Natural killer cell (primary cell): ENCODE data around the gene CORO7. TPM values are rescaled to one million over a fixed set of nuclear protein-coding genes. Genes with fewer than 3 reads are reported as not detected.

ENCODE experiments used
- ATAC-seq, 3 donors: fragments of 150-1000 bp in 2 of 3; fragments of 200-7000 bp in 1 of 3; cut with Tn5 transposase; 1 replicate in 1 of 3; 2 replicates in 2 of 3; pipeline ENCODE4 v1.10.0; 2021; ENCODE audit warnings: mild to moderate bottlenecking in 2 of 3, moderate library complexity in 2 of 3
- DNase-seq, 2 donors: peaks; one replicate each; pipeline versions ENCODE4 v3.0.0 to v3.0.0-alpha.2; 2013 to 2021; ENCODE audit warnings: mixed read lengths in 1 of 2
- H3K27ac ChIP-seq: one replicate; pipeline ENCODE4 v1.5.1; 2013; ENCODE audit warnings: mild to moderate bottlenecking, low read length
- H3K27me3 ChIP-seq: one replicate; pipeline ENCODE4 v1.6.1; 2013; ENCODE audit warnings: low read length; ENCODE audit not compliant: control insufficient read depth, insufficient read depth
- H3K36me3 ChIP-seq: one replicate; pipeline ENCODE4 v1.6.1; 2013; ENCODE audit warnings: low read length; ENCODE audit not compliant: control insufficient read depth, insufficient read depth
- H3K4me1 ChIP-seq: one replicate; pipeline ENCODE4 v1.6.1; 2013; ENCODE audit warnings: low read length; ENCODE audit not compliant: control insufficient read depth, insufficient read depth
- H3K4me3 ChIP-seq: one replicate; pipeline ENCODE4 v1.5.1; 2013; ENCODE audit warnings: low read length
- H3K9me3 ChIP-seq: one replicate; pipeline ENCODE4 v1.6.1; 2013; ENCODE audit warnings: low read length; ENCODE audit not compliant: control insufficient read depth, insufficient read depth
- H3K27ac Mint-ChIP-seq, 2 donors: one replicate each; pipeline ENCODE4 v1.8.0; 2022; ENCODE audit warnings: mild to moderate bottlenecking in 2 of 2, mixed read lengths in 2 of 2, moderate library complexity in 1 of 2
- H3K27me3 Mint-ChIP-seq, 2 donors: one replicate each; pipeline ENCODE4 v1.8.0; 2022; ENCODE audit warnings: low read depth in 2 of 2, mixed read lengths in 2 of 2
- H3K36me3 Mint-ChIP-seq: one replicate; pipeline ENCODE4 v1.8.0; 2022; ENCODE audit warnings: mixed read lengths
- H3K4me1 Mint-ChIP-seq, 2 donors: one replicate each; pipeline ENCODE4 v1.8.0; 2022; ENCODE audit warnings: mixed read lengths in 2 of 2
- H3K4me3 Mint-ChIP-seq: one replicate; pipeline ENCODE4 v1.8.0; 2022; ENCODE audit warnings: mild to moderate bottlenecking, moderate library complexity, mixed read lengths
- H3K9me3 Mint-ChIP-seq, 2 donors: one replicate each; pipeline ENCODE4 v1.8.0; 2022; ENCODE audit warnings: mixed read lengths in 2 of 2
- CTCF ChIP-seq: fragments of 200-600 bp; IDR thresholded peaks from one replicate; pipeline ENCODE4 v1.8.0; 2022; ENCODE audit warnings: antibody characterized with exemption
- WGBS: methylation state at CpG from one replicate; pipeline ENCODE4 v1.1.7; 2013; ENCODE audit warnings: missing lambda C conversion rate; ENCODE audit not compliant: insufficient coverage; 5-methylcytosine and 5-hydroxymethylcytosine counted together
- intact Hi-C: fragments of 100-400 bp; cut with micrococcal nuclease; formaldehyde crosslinking; loops from one replicate; pipeline ENCODE4 v1.14.2; 2022
- total RNA-seq, 4 donors: library from RNA; stranded (reverse); fragments of 120-200 nt in 1 of 4; gene quantifications; one replicate each; pipeline versions ENCODE4 v1.2.3 to v1.2.4, GENCODE V29; 2013 to 2022

CORO7 gene
- total RNA-seq, 3 donors from 2014 or later (not counting 1 experiment from before 2014, with no cell fraction given): 335 to 425 (median 415) TPM

- no peaks in the 10 kb centered on the region for H3K36me3 Mint-ChIP-seq
- H3K27me3 Mint-ChIP-seq: no peaks in the 10 kb centered on the region
- peaks cover 69% of the 10 kb centered on the region for H3K36me3 ChIP-seq
- H3K9me3 Mint-ChIP-seq: no peaks in the 10 kb centered on the region
- no peaks in the 10 kb centered on the region for H3K9me3 ChIP-seq
- peaks cover 8% of the 10 kb centered on the region for H3K4me1 ChIP-seq
- H3K27ac ChIP-seq: no peak overlapping the region
- ATAC-seq: peak in 2 of 3 donors; percentile 4 to 28
- H3K4me1 Mint-ChIP-seq: peaks cover 11 to 38% of the 10 kb centered on the region in 2 donors
- peak overlapping the region; percentile 13 for H3K4me3 Mint-ChIP-seq
- TF ChIP-seq CTCF: no peak
- intact Hi-C loops: loop anchor here (5.0 kb wide), 1 partner anchor 116 kb away; no protein-coding TSS in a partner anchor
- 96% methylated on average over 24 of the region's 24 CpGs for WGBS
- DNase-seq: peak in 1 of 2 donors; percentile 23
- H3K27me3 ChIP-seq: no peaks in the 10 kb centered on the region
- H3K4me3 ChIP-seq: no peak overlapping the region
- H3K27ac Mint-ChIP-seq: peak overlapping the region; percentile 14 to 80
Measured at GRCh38 chr16:4403133-4403949, 13.1 kb downstream of the CORO7 start.

GRCh38 chr16:4402439-4403132 is 13.8 kb downstream of the CORO7 start:
- H3K4me3 ChIP-seq: no peak overlapping the region
- DNase-seq: peak; percentile 68 to 74
- H3K27me3 ChIP-seq: no peaks in the 10 kb centered on the region
- WGBS: 61% methylated on average over 28 of the region's 29 CpGs
- Mint-ChIP-seq H3K36me3 (no peaks in the 10 kb centered on the region), H3K9me3 (no peaks in the 10 kb centered on the region), H3K4me1 (peaks cover 11 to 38% of the 10 kb centered on the region in 2 donors), H3K27ac (peak overlapping the region in 1 of 2 donors; percentile 39), H3K4me3 (no peak overlapping the region), H3K27me3 (no peaks in the 10 kb centered on the region)
- TF ChIP-seq CTCF: peak; percentile 76
- intact Hi-C loops: loop anchor here (1.0 to 5.0 kb wide), 3 partner anchors 12 to 115 kb away; no protein-coding TSS in a partner anchor
- H3K27ac ChIP-seq: no peak overlapping the region
- peak; percentile 55 to 61 (median 57) for ATAC-seq
- peaks cover 8% of the 10 kb centered on the region for H3K4me1 ChIP-seq
- peaks cover 65% of the 10 kb centered on the region for H3K36me3 ChIP-seq
- no peaks in the 10 kb centered on the region for H3K9me3 ChIP-seq

GRCh38 chr16:4401510-4401909 is 14.9 kb downstream of the CORO7 start:
- Mint-ChIP-seq H3K9me3 (no peaks in the 10 kb centered on the region), H3K36me3 (no peaks in the 10 kb centered on the region), H3K4me1 (peaks cover 11 to 38% of the 10 kb centered on the region in 2 donors), H3K4me3 (peak overlapping the region; percentile 7), H3K27me3 (no peaks in the 10 kb centered on the region), H3K27ac (peak overlapping the region; percentile 39 to 72)
- no peaks in the 10 kb centered on the region for H3K9me3 ChIP-seq
- H3K4me1 ChIP-seq: peaks cover 8% of the 10 kb centered on the region
- H3K4me3 ChIP-seq: no peak overlapping the region
- peaks cover 62% of the 10 kb centered on the region for H3K36me3 ChIP-seq
- H3K27ac ChIP-seq: no peak overlapping the region
- no peak for TF ChIP-seq CTCF
- intact Hi-C loops: loop anchor here (5.0 kb wide), 1 partner anchor 114 kb away; no protein-coding TSS in a partner anchor
- no peaks in the 10 kb centered on the region for H3K27me3 ChIP-seq
- DNase-seq (no peak), ATAC-seq (no peak)
- 99% methylated on average over 11 of the region's 12 CpGs for WGBS
